Sigmoid colon (tissue), 7 donors: ENCODE measurements around the gene ZNF474. TPM values are rescaled to one million over a fixed set of nuclear protein-coding genes. Genes with fewer than 3 reads are reported as not detected.
A peak's percentile ranks its signal among the peaks of the same experiment; 100 is the strongest.

ENCODE experiments used
- DNase-seq: peaks from one replicate; pipeline ENCODE4 v3.0.0-alpha.2; 2019
- H3K27ac ChIP-seq, 4 donors: fragments of 200-600 bp; sonication (generic); one replicate each; pipeline ENCODE4 v1.5.1; 2016 to 2019; ENCODE audit warnings: mild to moderate bottlenecking in 1 of 4
- H3K27me3 ChIP-seq, 3 donors: fragments of 200-600 bp; sonication (generic); one replicate each; pipeline ENCODE4 v1.5.1; 2019; ENCODE audit warnings: mild to moderate bottlenecking in 1 of 3
- H3K36me3 ChIP-seq, 4 donors: fragments of 200-600 bp; sonication (generic); one replicate each; pipeline ENCODE4 v1.5.1; 2016 to 2019
- H3K4me1 ChIP-seq, 4 donors: fragments of 200-600 bp; sonication (generic); one replicate each; pipeline ENCODE4 v1.5.1; 2017 to 2019
- H3K4me3 ChIP-seq, 4 donors: fragments of 200-600 bp; sonication (generic); one replicate each; pipeline ENCODE4 v1.5.1; 2017 to 2019; ENCODE audit warnings: mild to moderate bottlenecking in 2 of 4, moderate library complexity in 1 of 4
- H3K9me3 ChIP-seq, 4 donors: fragments of 200-600 bp in 3 of 4; sonication (generic) in 3 of 4; one replicate each; pipeline versions ENCODE4 v1.5.1 to v1.6.1; 2013 to 2019
- EP300 ChIP-seq, 4 donors: sonication (generic); formaldehyde crosslinking; IDR thresholded peaks; one replicate each; pipeline ENCODE4 v1.6.1; 2017; ENCODE audit warnings: antibody characterized with exemption in 4 of 4
- POLR2A ChIP-seq, 2 donors: fragments of 450-650 bp; IDR thresholded peaks; one replicate each; pipeline ENCODE4 v1.6.1; 2016; ENCODE audit warnings: antibody characterized with exemption in 2 of 2, mild to moderate bottlenecking in 2 of 2, moderate library complexity in 2 of 2
- POLR2AphosphoS5 ChIP-seq, 4 donors: sonication (generic); formaldehyde crosslinking; IDR thresholded peaks; one replicate each; pipeline ENCODE4 v1.6.1; 2017; ENCODE audit warnings: antibody characterized with exemption in 4 of 4
- WGBS, 2 donors: extraction: QIAGEN DNeasy Blood & Tissue Kit; methylation state at CpG; one replicate each; pipeline ENCODE4 v1.1.7; 2013; 5-methylcytosine and 5-hydroxymethylcytosine counted together
- intact Hi-C: fragments of 100-400 bp; cut with DNase I; formaldehyde crosslinking; loops from one replicate; pipeline ENCODE4 v1.15.1; 2023
- polyA plus RNA-seq, 3 donors: library from polyadenylated mRNA; stranded (reverse); fragments of 200-250 nt; gene quantifications; one replicate each; pipeline ENCODE4 v1.2.3, GENCODE V29; 2013
- total RNA-seq, 4 donors: library from RNA; depleted of rRNA; stranded (reverse); fragments of >200 nt; gene quantifications; one replicate each; pipeline ENCODE4 v1.1.0, GENCODE V29; 2016
- TF ChIP-seq, protein P1 (sequence below), 4 experiments: fragments of 450-650 bp in 3 of 4; fragments of 200-600 bp in 1 of 4; IDR thresholded peaks; one replicate each; pipeline ENCODE4 v1.5.1; 2016 to 2019; ENCODE audit warnings: antibody characterized with exemption in 4 of 4, mild to moderate bottlenecking in 3 of 4, moderate library complexity in 2 of 4
- donor health status: healthy with polysubstance abuse.
- donor health status: Bipolar disorder and iron deficiency.
- donor health status: healthy.

ZNF474 gene
- total and polyA plus RNA-seq, 7 donors: 0.07 to 0.28 (median 0.27) TPM; not detected in 4

DNA sequence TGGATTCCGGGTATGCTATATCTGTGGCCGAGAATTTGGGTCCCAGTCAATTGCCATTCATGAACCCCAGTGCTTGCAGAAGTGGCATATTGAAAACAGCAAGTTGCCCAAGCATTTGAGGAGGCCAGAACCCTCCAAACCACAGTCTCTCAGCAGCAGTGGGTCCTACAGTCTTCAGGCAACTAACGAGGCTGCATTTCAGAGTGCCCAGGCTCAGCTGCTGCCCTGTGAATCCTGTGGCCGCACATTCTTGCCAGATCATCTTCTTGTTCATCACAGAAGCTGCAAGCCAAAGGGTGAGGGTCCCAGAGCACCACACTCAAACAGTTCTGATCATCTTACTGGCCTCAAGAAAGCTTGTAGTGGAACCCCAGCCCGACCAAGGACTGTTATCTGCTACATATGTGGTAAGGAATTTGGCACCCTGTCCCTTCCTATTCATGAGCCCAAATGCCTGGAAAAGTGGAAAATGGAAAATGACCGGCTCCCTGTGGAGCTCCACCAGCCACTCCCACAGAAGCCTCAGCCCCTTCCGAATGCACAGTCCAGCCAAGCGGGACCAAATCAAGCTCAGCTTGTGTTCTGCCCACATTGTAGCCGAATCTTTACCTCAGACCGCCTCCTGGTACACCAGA, 23.0 kb downstream of the ZNF474 start:
- intact Hi-C loops: loop anchor here (10.0 kb wide), 1 partner anchor 188 kb away; the partner anchor contains the start of gene SRFBP1
- no peak for DNase-seq
- TF ChIP-seq EP300 (IDR thresholded peaks at IDR 0.05): no peak
- TF ChIP-seq, protein P1, sequence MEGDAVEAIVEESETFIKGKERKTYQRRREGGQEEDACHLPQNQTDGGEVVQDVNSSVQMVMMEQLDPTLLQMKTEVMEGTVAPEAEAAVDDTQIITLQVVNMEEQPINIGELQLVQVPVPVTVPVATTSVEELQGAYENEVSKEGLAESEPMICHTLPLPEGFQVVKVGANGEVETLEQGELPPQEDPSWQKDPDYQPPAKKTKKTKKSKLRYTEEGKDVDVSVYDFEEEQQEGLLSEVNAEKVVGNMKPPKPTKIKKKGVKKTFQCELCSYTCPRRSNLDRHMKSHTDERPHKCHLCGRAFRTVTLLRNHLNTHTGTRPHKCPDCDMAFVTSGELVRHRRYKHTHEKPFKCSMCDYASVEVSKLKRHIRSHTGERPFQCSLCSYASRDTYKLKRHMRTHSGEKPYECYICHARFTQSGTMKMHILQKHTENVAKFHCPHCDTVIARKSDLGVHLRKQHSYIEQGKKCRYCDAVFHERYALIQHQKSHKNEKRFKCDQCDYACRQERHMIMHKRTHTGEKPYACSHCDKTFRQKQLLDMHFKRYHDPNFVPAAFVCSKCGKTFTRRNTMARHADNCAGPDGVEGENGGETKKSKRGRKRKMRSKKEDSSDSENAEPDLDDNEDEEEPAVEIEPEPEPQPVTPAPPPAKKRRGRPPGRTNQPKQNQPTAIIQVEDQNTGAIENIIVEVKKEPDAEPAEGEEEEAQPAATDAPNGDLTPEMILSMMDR (IDR thresholded peaks at IDR 0.05): no peak
- no peak for TF ChIP-seq POLR2A (IDR thresholded peaks at IDR 0.05)
- TF ChIP-seq POLR2AphosphoS5 (IDR thresholded peaks at IDR 0.05): no peak
- no peak overlapping the region for H3K4me3 ChIP-seq
- peak overlapping the region; percentile 37 to 64 (median 55) for H3K27ac ChIP-seq
- 83 to 90% methylated on average over 10 of the region's 10 CpGs for WGBS, 2 donors
- H3K4me1 ChIP-seq: peaks cover 0 to 77% (median 66%) of the 10 kb centered on the region in 4 donors
- no peaks in the 10 kb centered on the region for H3K9me3 ChIP-seq
- H3K27me3 ChIP-seq: no peaks in the 10 kb centered on the region
- H3K36me3 ChIP-seq: no peaks in the 10 kb centered on the region

DNA sequence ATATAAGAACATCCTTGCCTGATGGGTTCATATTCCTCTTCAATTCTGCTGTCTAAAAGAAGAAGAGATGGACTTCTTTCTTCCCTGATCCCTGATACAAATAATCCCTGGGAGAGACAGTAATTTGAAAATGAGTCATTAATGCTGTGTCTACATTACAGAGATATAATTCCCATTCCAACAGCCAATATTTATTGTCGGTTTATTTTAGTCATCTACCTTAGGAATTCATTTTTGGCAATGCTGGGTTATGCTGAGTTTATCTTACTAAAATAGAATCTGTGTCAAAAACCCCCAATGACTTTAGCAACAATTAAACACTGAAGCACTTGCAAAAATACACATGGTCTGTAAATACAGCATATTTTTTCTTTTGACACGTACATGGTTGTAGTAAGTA, 23.9 kb downstream of the ZNF474 start:
- TF ChIP-seq POLR2AphosphoS5 (IDR thresholded peaks at IDR 0.05): peak in 3 of 4 donors; percentile 20 to 22 (median 20)
- TF ChIP-seq, protein P1 (IDR thresholded peaks at IDR 0.05): no peak
- TF ChIP-seq POLR2A (IDR thresholded peaks at IDR 0.05): no peak
- no peak for TF ChIP-seq EP300 (IDR thresholded peaks at IDR 0.05)
- H3K27ac ChIP-seq: peak overlapping the region; percentile 17 to 64 (median 55)
- H3K4me3 ChIP-seq: no peak overlapping the region
- 70 to 79% methylated on average over 2 of the region's 2 CpGs for WGBS, 2 donors
- no peaks in the 10 kb centered on the region for H3K36me3 ChIP-seq
- DNase-seq: no peak
- peaks cover 0 to 69% (median 62%) of the 10 kb centered on the region in 4 donors for H3K4me1 ChIP-seq
- H3K9me3 ChIP-seq: no peaks in the 10 kb centered on the region
- H3K27me3 ChIP-seq: no peaks in the 10 kb centered on the region
- intact Hi-C loops: loop anchor here (10.0 kb wide), 1 partner anchor 188 kb away; the partner anchor contains the start of gene SRFBP1

DNA sequence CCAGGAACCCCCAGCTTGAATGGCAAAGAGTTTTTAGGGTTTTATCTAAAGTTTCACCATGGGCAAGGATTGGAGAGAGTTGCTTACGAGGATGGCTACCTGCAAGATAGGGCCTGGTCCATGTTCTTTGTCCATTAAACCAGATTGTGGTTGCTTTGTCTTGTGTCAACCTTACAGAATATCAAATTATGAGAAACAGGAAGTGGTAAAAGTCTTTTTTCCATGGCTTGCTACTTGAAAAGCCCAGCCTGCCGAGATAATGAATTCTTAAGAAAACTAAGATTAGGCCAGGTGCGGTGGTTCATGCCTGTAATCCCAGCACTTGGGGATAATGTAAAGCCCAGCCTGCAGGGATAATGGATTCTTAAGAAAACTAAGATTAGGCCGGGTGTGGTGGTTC, 24.4 kb downstream of the ZNF474 start:
- intact Hi-C loops: loop anchor here (10.0 kb wide), 1 partner anchor 189 kb away; the partner anchor contains the start of gene SRFBP1
- no peak overlapping the region for H3K4me3 ChIP-seq
- 70 to 76% methylated on average over 4 of the region's 4 CpGs for WGBS, 2 donors
- no peak for DNase-seq
- no peaks in the 10 kb centered on the region for H3K27me3 ChIP-seq
- peaks cover 0 to 65% (median 60%) of the 10 kb centered on the region in 4 donors for H3K4me1 ChIP-seq
- H3K36me3 ChIP-seq: no peaks in the 10 kb centered on the region
- no peak for TF ChIP-seq POLR2A (IDR thresholded peaks at IDR 0.05)
- TF ChIP-seq POLR2AphosphoS5 (IDR thresholded peaks at IDR 0.05): no peak
- no peak for TF ChIP-seq EP300 (IDR thresholded peaks at IDR 0.05)
- TF ChIP-seq, protein P1 (IDR thresholded peaks at IDR 0.05): no peak
- H3K27ac ChIP-seq: peak overlapping the region in 3 of 4 donors; percentile 40 to 64 (median 59)
- no peaks in the 10 kb centered on the region for H3K9me3 ChIP-seq

DNA sequence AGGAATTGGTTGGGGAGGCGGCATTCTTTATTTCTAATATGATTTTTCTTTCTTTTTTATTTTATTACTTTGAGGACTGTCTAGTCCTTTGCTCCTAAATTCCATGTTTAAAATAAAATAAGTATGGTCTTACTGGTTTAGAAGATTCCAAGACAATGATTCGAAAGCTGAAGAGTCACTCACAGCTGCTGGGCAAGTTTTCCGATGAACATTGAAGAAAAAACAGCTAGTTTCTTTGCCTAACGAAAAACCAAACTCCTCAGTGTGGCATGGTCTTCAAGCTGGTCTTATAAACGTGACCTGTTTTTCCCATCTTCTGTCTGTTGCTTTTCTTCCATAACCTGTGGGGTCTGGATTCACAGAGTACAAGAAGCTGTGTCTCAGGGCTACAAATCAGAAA, 25.1 kb downstream of the ZNF474 start:
- Histone ChIP-seq H3K4me3 (no peak overlapping the region), H3K4me1 (peaks cover 0 to 57% (median 55%) of the 10 kb centered on the region in 4 donors), H3K27ac (peak overlapping the region in 3 of 4 donors; percentile 5 to 59 (median 35)), H3K27me3 (no peaks in the 10 kb centered on the region), H3K36me3 (no peaks in the 10 kb centered on the region), H3K9me3 (no peaks in the 10 kb centered on the region)
- TF ChIP-seq EP300 (IDR thresholded peaks at IDR 0.05) (no peak), POLR2A (IDR thresholded peaks at IDR 0.05) (no peak), POLR2AphosphoS5 (IDR thresholded peaks at IDR 0.05) (no peak)
- TF ChIP-seq, protein P1 (IDR thresholded peaks at IDR 0.05): no peak
- no peak for DNase-seq
- intact Hi-C loops: loop anchor here (10.0 kb wide), 1 partner anchor 190 kb away; the partner anchor contains the start of gene SRFBP1
- 87 to 89% methylated on average over 5 of the region's 5 CpGs for WGBS, 2 donors
